A549 (cell line): Measurements from ENCODE around the gene QPCT. TPM values are rescaled to one million over a fixed set of nuclear protein-coding genes. Genes with fewer than 3 reads are reported as not detected.
A peak's percentile ranks its signal among the peaks of the same experiment; 100 is the strongest.

Experiments used
- ATAC-seq, 2 experiments: fragments of 200-7000 bp in 1 of 2; fragments of >200 bp in 1 of 2; cut with Nextera tagmentation in 1 of 2; cut with Tn5 transposase in 1 of 2; 3 replicates each; pipeline versions ENCODE4 v1.8.0 to v1.9.1; 2018 to 2020; ENCODE audit warnings: mild to moderate bottlenecking in 1 of 2, moderate library complexity in 1 of 2
- CTCF ChIA-PET: fragments of 300-600 bp; sonication (Branson Sonifier 250); formaldehyde crosslinking; extraction: SDS; loops from one replicate; lab custom pipeline; 2021; ENCODE audit warnings: antibody characterized with exemption, inconsistent platforms; lab: Yijun Ruan, JAX
- POLR2A ChIA-PET: fragments of 350-600 bp; formaldehyde crosslinking; extraction: SDS; loops from one replicate; lab custom pipeline; 2021; ENCODE audit warnings: antibody characterized with exemption, inconsistent platforms; lab: Yijun Ruan, JAX
- DNase-seq, 2 experiments: peaks; one replicate each; pipeline versions ENCODE4 v3.0.0 to v3.0.0-alpha.2; 2011 to 2016; ENCODE audit warnings: low read depth in 1 of 2, low spot score in 1 of 2
- FAIRE-seq: peaks from 2 replicates; lab custom pipeline; 2011; peaks lifted over from hg19 to GRCh38; lab: Jason Lieb, UNC
- H3K27ac ChIP-seq, 2 experiments: fragments of >200 bp; sonication (Bioruptor Twin); formaldehyde crosslinking; 3 replicates each; pipeline ENCODE4 v1.5.1; 2016 to 2017
- H3K4me1 ChIP-seq: fragments of >200 bp; sonication (Bioruptor Twin); formaldehyde crosslinking; 3 replicates; pipeline ENCODE4 v1.6.1; 2016
- H3K4me2 ChIP-seq: fragments of >200 bp; sonication (Bioruptor Twin); formaldehyde crosslinking; 3 replicates; pipeline ENCODE4 v1.6.1; 2016
- H3K4me3 ChIP-seq: fragments of >200 bp; sonication (Bioruptor Twin); formaldehyde crosslinking; 3 replicates; pipeline ENCODE4 v1.5.1; 2016
- H3K9me3 ChIP-seq: fragments of >200 bp; sonication (Bioruptor Twin); formaldehyde crosslinking; 3 replicates; pipeline ENCODE4 v1.6.1; 2016
- BCL3 ChIP-seq: fragments of >200 bp; sonication (Bioruptor Twin); formaldehyde crosslinking; IDR thresholded peaks from 3 replicates; pipeline ENCODE4 v1.6.1; 2016
- CBX8 ChIP-seq: fragments of 200-600 bp; sonication (generic); IDR thresholded peaks from 2 replicates; pipeline ENCODE4 v1.6.1; 2016
- CHD2 ChIP-seq: fragments of 150-350 bp; IDR thresholded peaks from 2 replicates; pipeline ENCODE4 v1.6.1; 2014; ENCODE audit warnings: low read length; ENCODE audit not compliant: partially characterized antibody
- EHF ChIP-seq: fragments of 250-450 bp; sonication (Bioruptor Pico); IDR thresholded peaks from 2 replicates; pipeline ENCODE4 v1.5.0; 2020; ENCODE audit warnings: mild to moderate bottlenecking
- EHMT2 ChIP-seq: fragments of 200-600 bp; sonication (generic); IDR thresholded peaks from 2 replicates; pipeline ENCODE4 v1.6.1; 2016; ENCODE audit warnings: antibody characterized with exemption, low read depth, mild to moderate bottlenecking, moderate library complexity
- ELK1 ChIP-seq: fragments of 150-350 bp; IDR thresholded peaks from 2 replicates; pipeline ENCODE4 v1.6.1; 2014; ENCODE audit warnings: low read depth, mild to moderate bottlenecking, low read length
- ESRRA ChIP-seq: fragments of 150-350 bp; IDR thresholded peaks from 2 replicates; pipeline ENCODE4 v1.6.1; 2014; ENCODE audit warnings: mild to moderate bottlenecking, low read length, borderline replicate concordance
- FOSL2 ChIP-seq, 2 experiments: fragments of 450-650 bp in 1 of 2; fragments of >200 bp in 1 of 2; sonication (Bioruptor Twin) in 1 of 2; formaldehyde crosslinking; IDR thresholded peaks; 2 replicates each; pipeline versions ENCODE4 v1.5.0 to v1.6.1; 2016 to 2020; ENCODE audit warnings: mild to moderate bottlenecking in 1 of 2, moderate library complexity in 1 of 2
- FOXS1 ChIP-seq: fragments of 250-450 bp; sonication (Bioruptor Pico); IDR thresholded peaks from 2 replicates; pipeline ENCODE4 v1.5.0; 2020; ENCODE audit warnings: mild to moderate bottlenecking, moderate library complexity
- HES2 ChIP-seq: fragments of >200 bp; sonication (Bioruptor Twin); formaldehyde crosslinking; IDR thresholded peaks from 2 replicates; pipeline ENCODE4 v1.6.1; 2016
- HMGXB4 ChIP-seq: fragments of 250-450 bp; sonication (Bioruptor Pico); IDR thresholded peaks from 2 replicates; pipeline ENCODE4 v1.5.0; 2021; ENCODE audit warnings: mild to moderate bottlenecking, moderate library complexity, borderline replicate concordance
- HOXB13 ChIP-seq: fragments of 250-450 bp; sonication (Bioruptor Pico); IDR thresholded peaks from 2 replicates; pipeline ENCODE4 v1.5.0; 2020; ENCODE audit warnings: low read depth, mild to moderate bottlenecking, moderate library complexity
- JUN ChIP-seq, 2 experiments: fragments of >200 bp; sonication (Bioruptor Twin); formaldehyde crosslinking; IDR thresholded peaks; 2 replicates in 1 of 2; 3 replicates in 1 of 2; pipeline ENCODE4 v1.6.1; 2016 to 2017
- KDM5A ChIP-seq: fragments of 200-600 bp; sonication (generic); IDR thresholded peaks from 2 replicates; pipeline ENCODE4 v1.6.1; 2016; ENCODE audit warnings: antibody characterized with exemption, mild to moderate bottlenecking
- MAFK ChIP-seq: fragments of 450-650 bp; IDR thresholded peaks from 2 replicates; pipeline ENCODE4 v1.6.1; 2014; ENCODE audit not compliant: partially characterized antibody
- MAX ChIP-seq: IDR thresholded peaks from 2 replicates; pipeline ENCODE4 v1.6.1; 2012
- MYC ChIP-seq: IDR thresholded peaks from 2 replicates; pipeline ENCODE4 v1.6.1; 2012; ENCODE audit warnings: mild to moderate bottlenecking, inconsistent platforms, low read length, improper control_type of control experiment, borderline replicate concordance
- PHF8 ChIP-seq: fragments of 200-600 bp; sonication (generic); IDR thresholded peaks from 2 replicates; pipeline ENCODE4 v1.6.1; 2016; ENCODE audit warnings: low read depth, mild to moderate bottlenecking, antibody characterized with exemption, moderate library complexity, borderline replicate concordance
- POLR2AphosphoS2 ChIP-seq: conservative IDR thresholded peaks from 2 replicates; pipeline ENCODE4 v1.6.1; 2012; ENCODE audit warnings: low read length, improper control_type of control experiment, inconsistent platforms
- RAD21 ChIP-seq, 2 experiments: fragments of >200 bp in 1 of 2; sonication (Bioruptor Twin) in 1 of 2; formaldehyde crosslinking in 1 of 2; IDR thresholded peaks in 1 of 2; conservative IDR thresholded peaks in 1 of 2; 2 replicates in 1 of 2; 3 replicates in 1 of 2; pipeline ENCODE4 v1.6.1; 2012 to 2018; ENCODE audit warnings: inconsistent platforms in 1 of 2
- TFCP2L1 ChIP-seq: fragments of 250-450 bp; sonication (Bioruptor Pico); IDR thresholded peaks from 2 replicates; pipeline ENCODE4 v1.5.0; 2021; ENCODE audit warnings: mild to moderate bottlenecking
- USF2 ChIP-seq: fragments of 450-650 bp; IDR thresholded peaks from 2 replicates; pipeline ENCODE4 v1.6.1; 2014; ENCODE audit warnings: antibody characterized with exemption
- ZNF302 ChIP-seq: fragments of 250-450 bp; sonication (Bioruptor Pico); IDR thresholded peaks from 2 replicates; pipeline ENCODE4 v1.9.0; 2021; ENCODE audit warnings: inconsistent platforms, mild to moderate bottlenecking, moderate library complexity
- WGBS: methylation state at CpG from one replicate; pipeline ENCODE4 v1.1.6; 2017; ENCODE audit errors: missing lambda C conversion rate; 5-methylcytosine and 5-hydroxymethylcytosine counted together
- polyA plus RNA-seq, 4 experiments: library from polyadenylated mRNA; depleted of rRNA in 3 of 4; stranded (reverse); fragments of >200 nt; fragmentation: RNase III in 1 of 4; extraction: RNeasy Plus Mini Kit Qiagen cat#74134 plus additional on column Dnase treatment in 1 of 4; gene quantifications; 2 replicates in 3 of 4; 3 replicates in 1 of 4; pipeline ENCODE4 v1.2.3, GENCODE V29; 2011 to 2017

QPCT gene
- polyA plus RNA-seq, 2 of the 4 experiments (the other 2 are of a cell fraction), result 20.0 to 42.7 TPM

GRCh38 chr2:37349231-37349860 lies 4.9 kb downstream of the QPCT start (continued):
- TF ChIP-seq BCL3 (no peak), PHF8 (no peak), MAFK (no peak)

- H3K4me3 ChIP-seq, result no peak overlapping the region
- WGBS, result 19% methylated on average over 3 of the region's 3 CpGs
- TF ChIP-seq CHD2, result no peak
- TF ChIP-seq MAX, result peak; percentile 30; the same call in 1 of the 2 replicates
- peak overlapping the region; percentile 11 to 60; a peak in 3 of 6 replicates for H3K27ac ChIP-seq
- ChIA-PET CTCF (interaction anchor here (1.0 to 3.2 kb wide), 7 partner anchors 9 to 527 kb away, joined by 3 to 10 read pairs (median 3); no protein-coding TSS in a partner anchor), POLR2A (no interaction called here)
- ATAC-seq (peak; percentile 22 to 64; a peak in 3 of 6 replicates), DNase-seq (peak in 1 of 2 experiments; percentile 52), FAIRE-seq (no peak)
- no peaks in the 10 kb centered on the region for H3K9me3 ChIP-seq
- peak overlapping the region; percentile 60 for H3K4me2 ChIP-seq
- H3K4me1 ChIP-seq, result peaks cover 28% of the 10 kb centered on the region
These were observed 5.6 kb downstream of the QPCT start for GRCh38 chr2:37350034-37350433.

- no peak overlapping the region for H3K4me2 ChIP-seq
- peaks cover 22% of the 10 kb centered on the region for H3K4me1 ChIP-seq
- no peak for FAIRE-seq
- ChIA-PET POLR2A (no interaction called here), CTCF (interaction anchor here (1.0 kb wide), 1 partner anchor 12 kb away, joined by 4 read pairs; no protein-coding TSS in a partner anchor)
- H3K27ac ChIP-seq, result no peak overlapping the region
- ATAC-seq, result no peak
- TF ChIP-seq JUN (IDR thresholded peaks at IDR 0.05) (no peak), MYC (no peak), EHF (CRISPR knock-in tag) (no peak), CBX8 (no peak), HOXB13 (no peak), CHD2 (no peak), KDM5A (no peak), ELK1 (no peak), FOSL2 (IDR thresholded peaks at IDR 0.05) (no peak), FOSL2 (CRISPR knock-in tag; IDR thresholded peaks at IDR 0.05) (no peak), ZNF302 (no peak), EHMT2 (no peak), MAFK (no peak), HES2 (no peak), RAD21 (conservative IDR thresholded peaks at IDR 0.05 in 1 of 2, IDR thresholded peaks at IDR 0.05 in 1 of 2) (no peak), ESRRA (no peak), POLR2AphosphoS2 (no peak), TFCP2L1 (no peak), USF2 (no peak), HMGXB4 (CRISPR knock-in tag) (no peak), FOXS1 (CRISPR knock-in tag) (no peak)
- WGBS, result 84% methylated on average over 3 of the region's 3 CpGs
- no peak overlapping the region for H3K4me3 ChIP-seq
- DNase-seq, result no peak
- H3K9me3 ChIP-seq, result no peaks in the 10 kb centered on the region
These were observed 10.1 kb downstream of the QPCT start for GRCh38 chr2:37354531-37354930.
